Ectodermal cell (in vitro differentiated cells): ENCODE results near the gene PLEKHM3.

Experiments used
- H3K27ac ChIP-seq: 2 replicates; pipeline ENCODE4 v1.7.0; 2013; ENCODE audit warnings: mild to moderate bottlenecking, low read depth, low read length; ENCODE audit not compliant: insufficient read depth, poor library complexity, severe bottlenecking
- H3K27me3 ChIP-seq: 2 replicates; pipeline ENCODE4 v1.7.0; 2013; ENCODE audit warnings: mild to moderate bottlenecking, low read length; ENCODE audit not compliant: insufficient read depth, control insufficient read depth, poor library complexity, severe bottlenecking
- H3K36me3 ChIP-seq: one replicate; pipeline ENCODE4 v1.7.0; 2013; ENCODE audit warnings: low read length; ENCODE audit not compliant: control insufficient read depth, insufficient read depth
- H3K4me1 ChIP-seq: one replicate; pipeline ENCODE4 v1.7.0; 2013; ENCODE audit warnings: low read length; ENCODE audit not compliant: control insufficient read depth, insufficient read depth
- H3K4me3 ChIP-seq: 2 replicates; pipeline ENCODE4 v1.7.0; 2013; ENCODE audit warnings: low read depth, low read length, control low read depth; ENCODE audit not compliant: insufficient read depth
- H3K9me3 ChIP-seq: 2 replicates; pipeline ENCODE4 v1.7.0; 2013; ENCODE audit warnings: mild to moderate bottlenecking, low read length, moderate library complexity; ENCODE audit not compliant: control insufficient read depth
- WGBS, 2 experiments: methylation state at CpG; one replicate each; pipeline ENCODE4 v1.1.7; 2013; ENCODE audit warnings: missing lambda C conversion rate in 2 of 2; 5-methylcytosine and 5-hydroxymethylcytosine counted together

Gene PLEKHM3

GRCh38 chr2:207876842-207877535 is 148.3 kb downstream of the PLEKHM3 start:
- no peaks in the 10 kb centered on the region for H3K36me3 ChIP-seq
- H3K27me3 ChIP-seq, result no peaks in the 10 kb centered on the region
- H3K27ac ChIP-seq, result no peak overlapping the region
- H3K9me3 ChIP-seq, result no peaks in the 10 kb centered on the region
- H3K4me1 ChIP-seq, result peaks cover 4% of the 10 kb centered on the region
- 83 to 91% methylated on average over 4 of the region's 4 CpGs for WGBS, 2 experiments
- no peak overlapping the region for H3K4me3 ChIP-seq

GRCh38 chr2:207875473-207876212 is 149.7 kb downstream of the PLEKHM3 start:
- WGBS, 2 experiments, result 85 to 90% methylated on average over 2 to 3 of the region's 3 CpGs
- Histone ChIP-seq H3K4me3 (no peak overlapping the region), H3K27ac (no peak overlapping the region), H3K36me3 (no peaks in the 10 kb centered on the region), H3K4me1 (peaks cover 4% of the 10 kb centered on the region), H3K27me3 (no peaks in the 10 kb centered on the region), H3K9me3 (no peaks in the 10 kb centered on the region)

GRCh38 chr2:207873794-207874193 is 151.5 kb downstream of the PLEKHM3 start:
- Histone ChIP-seq H3K27me3 (no peaks in the 10 kb centered on the region), H3K27ac (no peak overlapping the region), H3K36me3 (no peaks in the 10 kb centered on the region), H3K9me3 (no peaks in the 10 kb centered on the region), H3K4me1 (peaks cover 4% of the 10 kb centered on the region), H3K4me3 (no peak overlapping the region)
- 94 to 100% methylated on average over 1 of the region's 1 CpG for WGBS, 2 experiments

GRCh38 chr2:207871911-207872310 is 153.4 kb downstream of the PLEKHM3 start:
- Histone ChIP-seq H3K36me3 (no peaks in the 10 kb centered on the region), H3K27ac (no peak overlapping the region), H3K4me1 (peaks cover 4% of the 10 kb centered on the region), H3K9me3 (no peaks in the 10 kb centered on the region), H3K4me3 (no peak overlapping the region), H3K27me3 (no peaks in the 10 kb centered on the region)
- WGBS, 2 experiments, result 87 to 92% methylated on average over 2 of the region's 2 CpGs

- WGBS, 2 experiments, result 89 to 97% methylated on average over 1 of the region's 1 CpG
- no peaks in the 10 kb centered on the region for H3K9me3 ChIP-seq
- no peak overlapping the region for H3K27ac ChIP-seq
- H3K27me3 ChIP-seq, result no peaks in the 10 kb centered on the region
- no peaks in the 10 kb centered on the region for H3K36me3 ChIP-seq
- H3K4me1 ChIP-seq, result peaks cover 4% of the 10 kb centered on the region
- H3K4me3 ChIP-seq, result no peak overlapping the region
Measured at GRCh38 chr2:207871506-207871905, 153.8 kb downstream of the PLEKHM3 start.

GRCh38 chr2:207870814-207871213 is 154.5 kb downstream of the PLEKHM3 start:
- Histone ChIP-seq H3K36me3 (no peaks in the 10 kb centered on the region), H3K4me1 (peaks cover 4% of the 10 kb centered on the region), H3K9me3 (no peaks in the 10 kb centered on the region), H3K27me3 (no peaks in the 10 kb centered on the region), H3K4me3 (no peak overlapping the region), H3K27ac (no peak overlapping the region)
- WGBS, 2 experiments, result 87 to 96% methylated on average over 4 of the region's 4 CpGs

- H3K27me3 ChIP-seq, result no peaks in the 10 kb centered on the region
- WGBS, 2 experiments, result 91 to 92% methylated on average over 7 of the region's 7 CpGs
Measured at GRCh38 chr2:207869784-207870778, 155.2 kb downstream of the PLEKHM3 start.

GRCh38 chr2:207868855-207869596 is 156.3 kb downstream of the PLEKHM3 start:
- Histone ChIP-seq H3K9me3 (no peaks in the 10 kb centered on the region), H3K36me3 (no peaks in the 10 kb centered on the region), H3K4me1 (peaks cover 4% of the 10 kb centered on the region), H3K27ac (no peak overlapping the region), H3K4me3 (no peak overlapping the region), H3K27me3 (no peaks in the 10 kb centered on the region)
- 93 to 95% methylated on average over 5 of the region's 5 CpGs for WGBS, 2 experiments

More at GRCh38 chr2:207869784-207870778, 155.2 kb downstream of the PLEKHM3 start:
- H3K4me1 ChIP-seq, result peaks cover 4% of the 10 kb centered on the region
- H3K9me3 ChIP-seq, result no peaks in the 10 kb centered on the region
- no peak overlapping the region for H3K27ac ChIP-seq
- no peaks in the 10 kb centered on the region for H3K36me3 ChIP-seq
- no peak overlapping the region for H3K4me3 ChIP-seq

GRCh38 chr2:207867905-207868304 is 157.4 kb downstream of the PLEKHM3 start:
- Histone ChIP-seq H3K36me3 (no peaks in the 10 kb centered on the region), H3K4me3 (no peak overlapping the region), H3K9me3 (no peaks in the 10 kb centered on the region), H3K4me1 (no peaks in the 10 kb centered on the region), H3K27me3 (no peaks in the 10 kb centered on the region), H3K27ac (no peak overlapping the region)
- WGBS, 2 experiments, result 91 to 97% methylated on average over 1 of the region's 1 CpG
